ENCODE results near the gene CACNB1. TPM values are rescaled to one million over a fixed set of nuclear protein-coding genes. Genes with fewer than 3 reads are reported as not detected.
"Not testable (repeated sequence)": the region's sequence is repeated elsewhere in the genome, so short reads cannot be mapped to it uniquely, and the experiment has no call there.

The CACNB1 gene
- total RNA-seq, 1 donor from 2014 or later = 0.90 TPM

GRCh38 chr17:39175695-39176093, 21.8 kb downstream of the CACNB1 start:
- peak in 1 of 2 donors; percentile 43 for DNase-seq (ENCODE audit: low read depth in 2 of 2)

GRCh38 chr17:39174920-39175694, 22.4 kb downstream of the CACNB1 start:
- peak; percentile 26 to 63 for DNase-seq (ENCODE audit: low read depth in 2 of 2)

GRCh38 chr17:39173526-39174274, 23.8 kb downstream of the CACNB1 start:
- DNase-seq (ENCODE audit: low read depth in 2 of 2) = no peak

- no peak for DNase-seq (ENCODE audit: low read depth in 2 of 2)
Measured at GRCh38 chr17:39173080-39173479, 24.4 kb downstream of the CACNB1 start.

DNA sequence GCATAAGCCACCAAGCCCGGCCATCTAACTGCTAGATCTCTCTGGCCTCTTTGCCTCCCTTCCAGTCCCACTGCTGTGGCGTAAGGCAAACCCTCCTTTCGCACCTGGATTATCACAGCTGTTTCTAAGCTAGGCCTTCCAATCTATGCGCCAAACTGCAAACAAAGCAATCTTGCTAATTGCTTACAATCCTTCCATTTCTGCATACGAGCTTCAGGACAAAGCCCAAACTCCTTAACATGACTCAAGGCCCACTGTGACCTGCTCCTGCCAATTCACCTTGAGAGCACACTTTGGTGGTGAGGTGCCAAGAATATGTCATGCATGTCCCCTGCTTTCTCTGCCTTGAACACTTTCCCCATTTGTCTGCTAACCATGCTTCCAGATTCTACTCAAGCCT, 25.5 kb downstream of the CACNB1 start:
- no peak for DNase-seq (ENCODE audit: low read depth in 2 of 2)

- no peak for DNase-seq (ENCODE audit: low read depth in 2 of 2)
Measured at GRCh38 chr17:39170558-39170957, 26.9 kb downstream of the CACNB1 start.

- DNase-seq (ENCODE audit: low read depth in 2 of 2) = no peak
Measured at GRCh38 chr17:39170109-39170508, 27.4 kb downstream of the CACNB1 start.

- no peak for DNase-seq (ENCODE audit: low read depth in 2 of 2)
Measured at GRCh38 chr17:39169518-39169917, 28.0 kb downstream of the CACNB1 start.

GRCh38 chr17:39169101-39169500, 28.4 kb downstream of the CACNB1 start:
- DNase-seq (ENCODE audit: low read depth in 2 of 2) = no peak

DNA sequence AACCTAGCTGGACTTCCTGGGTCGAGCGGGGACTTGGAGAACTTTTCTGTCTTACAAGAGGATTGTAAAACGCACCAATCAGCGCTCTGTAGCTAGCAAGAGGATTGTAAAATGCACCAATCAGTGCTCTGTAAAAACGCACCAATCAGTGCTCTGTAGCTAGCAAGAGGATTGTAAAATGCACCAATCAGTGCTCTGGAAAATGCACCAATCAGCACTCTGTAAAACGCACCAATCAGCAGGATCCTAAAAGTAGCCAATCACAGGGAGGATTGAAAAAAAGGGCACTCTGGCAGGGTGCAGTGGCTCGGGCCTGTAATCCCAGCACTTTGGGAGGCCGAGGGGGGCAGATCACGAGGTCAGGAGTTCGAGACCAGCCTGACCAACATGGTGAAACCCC, 29.0 kb downstream of the CACNB1 start:
- DNase-seq (ENCODE audit: low read depth in 2 of 2) = not testable (repeated sequence)

DNA sequence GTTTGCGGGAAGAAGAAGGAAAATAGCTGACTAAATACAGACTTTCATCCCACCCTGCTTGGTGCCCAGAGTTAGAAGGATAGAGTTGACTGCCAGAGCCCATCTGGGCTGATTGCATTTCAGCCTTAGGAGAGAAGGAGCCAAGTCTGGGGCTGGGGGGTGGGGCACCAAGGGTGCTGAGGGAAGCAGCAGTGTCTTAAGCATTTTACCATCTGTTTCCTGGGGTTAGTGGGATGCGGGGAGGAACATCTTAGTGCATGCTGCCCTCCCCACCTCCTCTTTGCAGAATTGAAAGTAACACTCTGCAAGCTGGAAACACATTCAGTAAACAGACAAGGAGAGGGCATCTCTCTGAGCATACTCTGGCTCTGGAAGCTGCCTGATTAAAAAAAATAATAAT, 30.0 kb downstream of the CACNB1 start:
- DNase-seq (ENCODE audit: low read depth in 2 of 2) = no peak

- DNase-seq (ENCODE audit: low read depth in 2 of 2) = no peak
Measured at GRCh38 chr17:39166437-39167335, 30.8 kb downstream of the CACNB1 start.

GRCh38 chr17:39165841-39166349, 31.6 kb downstream of the CACNB1 start, which contains the start of gene ARL5C:
Gene ARL5C (minus strand): TSS chr17:39166161. CDS start chr17:39165760, 401 bp downstream.
- DNase-seq (ENCODE audit: low read depth in 2 of 2) = no peak

DNA sequence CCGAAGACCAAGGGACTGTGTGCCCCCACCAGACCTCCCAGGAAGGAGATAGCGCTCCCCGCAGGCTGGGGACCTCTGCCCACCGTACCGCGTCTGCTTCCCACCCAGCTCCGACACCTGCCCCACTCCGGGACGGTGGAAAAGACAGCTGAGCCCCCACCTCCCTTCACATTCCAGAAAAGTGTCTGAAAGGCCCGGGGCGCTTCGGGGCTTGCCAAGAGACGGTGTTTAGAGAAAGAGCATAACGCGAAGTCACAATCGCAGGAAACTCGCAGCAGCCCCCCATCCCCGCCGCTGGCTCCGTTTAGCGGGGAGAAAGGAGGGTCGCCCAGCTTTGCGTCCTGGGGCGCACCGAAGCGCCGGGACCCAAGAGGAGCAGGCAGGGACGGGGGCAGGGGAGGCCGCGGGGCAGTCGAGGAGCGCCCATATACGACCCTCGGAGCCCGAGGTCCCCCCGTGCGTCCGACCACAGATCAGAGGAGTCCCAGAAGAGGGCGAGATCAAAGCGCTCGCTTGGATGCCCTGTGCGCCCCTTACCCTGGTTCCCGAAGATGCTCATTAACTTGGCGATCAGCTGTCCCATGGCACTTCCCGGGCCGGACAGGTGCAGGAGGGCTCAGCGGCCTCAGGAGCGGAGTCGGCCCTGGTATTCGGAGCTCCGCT, 32.2 kb downstream of the CACNB1 start:
- DNase-seq (ENCODE audit: low read depth in 2 of 2) = no peak

GRCh38 chr17:39164675-39165143, 32.8 kb downstream of the CACNB1 start:
- peak; percentile 84 to 92 for DNase-seq (ENCODE audit: low read depth in 2 of 2)

DNA sequence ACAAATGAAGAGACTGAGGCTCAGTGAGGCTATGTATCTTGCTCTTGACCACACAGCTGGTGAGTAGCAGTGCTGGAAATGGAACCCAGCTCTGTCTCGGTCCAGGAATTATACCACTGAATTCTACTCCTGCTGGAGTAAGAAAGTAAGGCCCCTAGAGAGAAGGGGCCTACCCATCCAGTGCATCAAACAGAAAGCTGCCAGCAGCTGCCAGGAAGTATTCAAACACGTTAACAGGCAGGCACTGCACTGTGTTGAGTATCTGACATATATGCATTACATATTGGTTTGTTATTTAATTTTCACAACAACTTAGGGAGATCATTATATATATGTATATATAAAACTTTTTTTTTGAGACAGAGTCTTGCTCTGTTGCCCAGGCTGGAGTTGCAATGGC, 35.5 kb downstream of the CACNB1 start:
- no peak for DNase-seq (ENCODE audit: low read depth in 2 of 2)

DNA sequence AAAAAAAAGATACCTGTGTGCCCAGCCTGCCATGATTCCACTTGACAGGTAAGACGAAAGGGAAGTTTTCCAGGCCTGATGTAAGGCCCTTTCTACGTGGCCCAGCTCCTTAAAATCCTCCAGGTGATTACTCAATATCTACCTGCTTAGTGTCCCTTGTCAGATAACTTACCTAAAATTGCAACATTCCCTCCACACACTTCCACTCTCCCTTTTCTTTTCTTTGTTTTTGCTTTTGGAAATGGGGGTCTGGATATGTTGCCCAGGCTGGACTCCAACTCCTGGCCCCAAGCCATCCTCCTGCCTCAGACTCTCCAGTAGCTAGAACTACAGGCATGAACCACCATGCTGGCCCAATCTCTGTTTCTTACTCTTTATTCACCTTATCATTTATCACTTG, 38.8 kb downstream of the CACNB1 start:
- no peak for DNase-seq (ENCODE audit: low read depth in 2 of 2)

GRCh38 chr17:39156491-39156890, 41.0 kb downstream of the CACNB1 start:
- DNase-seq (ENCODE audit: low read depth in 2 of 2) = no peak

GRCh38 chr17:39155654-39156053, 41.8 kb downstream of the CACNB1 start:
- DNase-seq (ENCODE audit: low read depth in 2 of 2) = no peak

- peak; percentile 77 to 89 for DNase-seq (ENCODE audit: low read depth in 2 of 2)
Measured at GRCh38 chr17:39153599-39154051, 43.8 kb downstream of the CACNB1 start.

Measured in dermis microvascular lymphatic vessel endothelial cell (primary cell).